Stimulated activated CD4-positive, alpha-beta T cell treated with anti-CD3 and anti-CD28 coated beads, Interleukin-4, amount 100 ng/mL, for 1 hour (primary cell): Measurements from ENCODE around the gene EFCAB9.
"Not testable (repeated sequence)": the region's sequence is repeated elsewhere in the genome, so short reads cannot be mapped to it uniquely, and the experiment has no call there.

Source experiments
- DNase-seq: peaks from one replicate; pipeline ENCODE4 v3.0.0-alpha.2; 2020

Gene EFCAB9

DNA sequence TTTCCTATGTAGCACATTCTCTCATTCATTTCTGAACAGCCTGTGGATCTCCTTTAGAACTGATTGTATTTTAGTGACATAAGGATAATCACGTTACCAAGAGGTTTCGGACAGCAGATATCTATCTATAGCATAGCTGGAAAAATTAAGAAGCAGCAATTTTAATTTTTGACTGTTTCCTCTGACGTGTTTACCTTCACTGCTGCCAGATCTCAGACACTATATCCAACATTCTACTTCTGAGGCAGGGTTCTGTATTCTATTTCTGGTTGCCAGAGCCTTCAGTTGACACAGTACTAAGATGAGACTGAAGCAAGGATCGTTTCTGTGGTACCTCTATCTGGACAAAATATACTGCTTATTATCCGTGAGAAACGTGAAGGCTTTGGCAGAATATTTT lies at the start of gene EFCAB9:
Gene EFCAB9, plus strand, starts transcription at position 301 of the 400 bp plus-strand sequence. Its CDS starts 1 bp downstream, at position 302.
- no peak for DNase-seq

DNA sequence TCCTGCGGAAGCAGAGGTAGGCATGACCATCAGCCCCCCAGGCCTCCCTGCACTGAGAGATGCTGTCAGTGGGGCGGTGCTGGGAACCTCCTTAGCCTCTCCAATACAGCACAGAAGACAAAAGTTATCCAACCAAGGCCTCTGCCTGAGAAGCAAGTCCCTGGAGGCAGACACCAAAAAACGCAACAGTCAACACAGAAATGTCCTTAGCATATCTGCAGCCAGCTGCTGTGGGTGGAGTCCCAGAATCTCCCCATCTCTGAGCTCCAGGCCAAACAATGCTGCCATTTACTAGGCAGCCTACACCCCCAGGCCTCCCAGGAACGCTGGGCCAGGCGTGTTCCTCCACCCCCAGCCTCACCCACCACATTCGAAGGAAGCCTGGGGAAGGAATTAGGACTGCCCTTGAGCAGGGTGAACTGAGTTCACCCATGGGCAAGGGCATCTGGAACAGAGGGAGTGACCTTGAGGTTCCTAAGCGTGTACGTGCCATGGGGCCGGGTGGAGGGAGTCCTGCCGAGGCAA lies 49.6 kb upstream of the EFCAB9 start:
- no peak for DNase-seq

DNA sequence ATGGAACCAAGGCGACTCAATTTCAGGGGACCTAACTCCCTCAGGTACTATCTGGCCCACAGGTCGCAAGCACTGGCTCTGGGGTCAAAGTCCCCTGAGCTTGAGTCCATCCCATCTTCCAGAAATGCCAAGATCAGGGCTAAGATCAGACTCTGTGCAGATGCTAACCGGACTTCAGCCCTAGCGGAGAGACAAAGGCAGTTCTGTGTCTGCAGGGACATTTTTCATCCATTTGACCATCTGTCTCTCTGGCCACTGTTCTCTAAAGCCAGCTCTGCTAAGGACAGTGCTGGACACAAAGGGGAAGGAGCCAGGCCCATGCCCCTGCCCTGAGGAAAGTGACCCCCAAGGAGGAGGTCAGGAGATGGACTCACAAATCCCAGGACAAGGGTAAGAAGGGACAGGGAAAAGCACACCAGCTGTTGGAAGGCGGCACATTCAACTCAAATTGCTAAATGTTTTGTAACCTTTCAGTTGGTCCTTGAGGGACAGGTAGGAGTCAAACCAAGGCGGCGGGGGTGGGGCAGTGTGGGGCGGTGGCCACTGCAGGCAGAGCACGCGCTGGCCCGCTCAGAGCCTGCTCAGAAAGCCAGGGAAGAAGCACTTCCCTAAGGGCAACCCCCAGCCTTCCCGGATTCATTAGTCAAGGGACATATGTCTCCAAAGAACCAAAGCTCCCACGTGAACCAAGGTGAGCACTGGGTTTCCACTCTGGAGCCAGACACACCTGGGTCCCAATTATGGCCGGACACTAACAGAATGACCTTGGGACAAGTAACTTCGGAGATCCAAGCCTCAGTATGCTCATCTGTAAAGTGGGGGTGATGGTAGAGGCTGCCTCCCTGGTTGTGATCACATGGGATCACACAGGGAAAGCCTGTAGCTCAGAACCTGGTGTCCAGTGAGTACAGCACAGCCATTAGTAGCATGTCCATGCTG lies 48.8 kb upstream of the EFCAB9 start:
- DNase-seq, result no peak

DNA sequence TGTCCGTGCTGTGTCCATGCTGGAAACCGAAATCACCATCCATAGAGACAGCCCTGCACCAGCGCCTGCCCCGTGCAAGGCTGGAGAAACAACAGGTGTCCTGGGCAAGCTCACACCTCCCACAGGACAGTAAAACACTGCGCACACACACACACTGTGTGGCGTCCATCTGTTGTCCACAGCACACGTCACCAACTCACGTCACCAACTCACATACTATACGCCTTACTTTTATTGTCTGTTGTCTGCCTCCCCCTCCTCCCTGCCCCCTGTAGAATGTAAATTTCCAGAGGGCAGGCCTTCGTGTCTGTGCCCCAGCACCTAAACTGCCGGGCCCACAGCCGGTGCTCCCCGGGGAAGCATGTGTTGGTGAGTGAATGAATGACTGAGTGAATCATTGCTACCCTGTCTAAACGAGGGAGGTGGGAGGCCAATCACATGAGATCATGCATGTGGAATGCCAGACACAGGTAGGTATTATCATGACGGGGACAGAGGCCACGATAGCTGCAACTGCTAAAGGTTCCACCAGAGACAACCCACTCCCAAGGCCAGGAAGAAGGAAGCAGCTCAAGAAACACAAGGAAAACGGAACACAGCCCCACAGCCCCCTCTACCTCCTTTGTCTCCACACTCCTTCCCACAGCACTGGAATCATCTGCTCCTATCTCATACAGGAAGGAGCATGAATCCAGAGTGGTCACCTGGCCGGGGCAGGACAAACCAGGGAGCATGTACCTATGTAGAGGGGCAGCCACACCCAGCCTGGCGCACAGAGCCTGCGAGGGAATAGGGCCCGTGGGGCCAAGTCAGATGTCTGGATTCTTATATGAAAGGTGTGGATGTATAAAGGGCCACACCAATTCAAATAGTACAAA lies 47.9 kb upstream of the EFCAB9 start:
- DNase-seq, result no peak

DNA sequence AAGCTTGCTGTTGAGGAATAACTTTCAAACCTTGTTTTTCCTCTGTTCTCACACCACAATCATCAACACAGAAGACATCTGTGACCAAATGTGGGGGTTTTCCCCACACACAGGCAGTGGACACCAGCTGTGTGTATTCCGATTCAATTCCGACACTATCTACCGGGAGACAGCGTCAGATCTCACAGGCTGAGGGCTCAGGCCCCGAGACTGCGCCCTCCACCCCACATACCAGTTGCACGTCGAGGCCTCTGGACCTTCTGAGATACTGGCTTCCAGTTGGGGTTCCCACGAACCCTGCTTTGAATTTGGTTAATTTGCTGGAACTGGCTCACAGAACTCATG lies 47.3 kb upstream of the EFCAB9 start:
- no peak for DNase-seq

DNA sequence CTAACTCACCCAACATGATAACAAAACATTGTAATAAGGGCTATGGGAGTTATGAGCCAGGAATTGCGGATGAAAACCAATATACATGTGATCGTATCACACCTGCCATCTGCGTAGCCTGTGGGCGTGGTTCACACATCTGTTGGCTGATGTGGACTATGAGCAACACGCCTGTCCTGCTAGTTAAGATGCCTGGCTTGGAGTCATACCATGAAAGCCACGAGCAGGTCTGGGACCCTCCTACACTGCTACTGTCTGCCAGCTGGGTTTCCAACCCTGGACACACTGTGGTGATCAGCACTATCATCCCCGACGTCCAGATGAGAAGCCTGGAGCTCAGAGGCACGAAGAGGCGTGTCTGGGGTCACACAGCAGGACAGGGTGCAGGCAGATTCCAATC lies 46.1 kb upstream of the EFCAB9 start:
- no peak for DNase-seq

DNA sequence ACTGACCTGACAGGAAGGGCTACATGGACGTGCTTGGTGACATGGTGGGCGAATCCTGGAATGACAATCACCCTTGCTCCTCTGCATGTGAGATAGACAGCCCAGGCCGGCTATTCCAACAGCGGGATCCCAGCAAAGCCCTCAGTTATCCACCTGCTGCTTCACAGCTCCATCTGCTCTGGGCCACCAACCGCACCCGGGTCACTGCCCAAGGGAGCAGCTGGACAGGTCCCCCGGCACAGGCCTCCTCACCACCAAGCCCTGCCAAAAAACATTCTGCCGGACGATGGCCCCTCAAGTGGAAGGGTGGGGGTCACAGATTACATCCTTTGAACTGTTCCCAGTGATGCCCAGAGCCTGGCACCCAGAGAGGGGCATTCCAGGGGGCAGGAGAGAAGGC lies 45.6 kb upstream of the EFCAB9 start:
- no peak for DNase-seq

DNA sequence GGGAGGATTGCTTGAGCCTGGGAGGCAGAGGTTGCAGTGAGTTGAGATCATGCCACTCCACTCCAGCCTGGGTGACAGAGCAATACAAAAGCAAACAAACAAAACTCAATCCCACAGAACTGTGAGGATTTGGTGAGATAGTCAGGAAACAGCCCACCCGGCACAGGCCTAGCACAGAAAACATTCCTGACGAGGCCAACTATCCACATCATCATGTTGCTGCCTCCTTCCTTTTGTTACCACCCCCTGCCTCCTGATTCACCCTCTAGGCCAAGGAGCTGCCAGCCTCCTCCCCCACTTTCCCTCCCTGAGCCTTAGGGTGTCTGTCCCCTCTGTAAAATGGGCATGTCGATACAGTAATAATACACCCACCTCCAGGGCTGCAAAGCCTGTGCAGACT lies 44.9 kb upstream of the EFCAB9 start:
- no peak for DNase-seq

DNA sequence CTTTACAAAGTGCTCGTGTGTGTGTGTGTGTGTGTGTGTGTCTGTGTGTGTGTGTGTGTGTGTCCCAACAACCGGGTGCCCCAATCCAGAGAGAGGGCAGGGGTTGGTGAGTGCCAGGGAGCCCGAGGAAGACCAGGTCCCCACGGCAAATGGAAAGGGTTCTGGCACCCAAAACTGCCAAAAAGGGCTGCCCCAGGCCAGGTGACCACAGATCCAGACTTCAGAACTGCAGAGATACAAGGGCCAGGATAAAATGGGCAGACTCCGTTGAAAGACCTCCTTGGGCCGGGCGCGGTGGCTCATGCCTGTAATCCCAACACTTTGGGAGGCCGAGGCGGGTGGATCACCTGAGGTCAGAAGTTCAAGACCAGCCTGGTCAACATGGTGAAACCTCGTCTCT lies 44.5 kb upstream of the EFCAB9 start:
- DNase-seq, result not testable (repeated sequence)

DNA sequence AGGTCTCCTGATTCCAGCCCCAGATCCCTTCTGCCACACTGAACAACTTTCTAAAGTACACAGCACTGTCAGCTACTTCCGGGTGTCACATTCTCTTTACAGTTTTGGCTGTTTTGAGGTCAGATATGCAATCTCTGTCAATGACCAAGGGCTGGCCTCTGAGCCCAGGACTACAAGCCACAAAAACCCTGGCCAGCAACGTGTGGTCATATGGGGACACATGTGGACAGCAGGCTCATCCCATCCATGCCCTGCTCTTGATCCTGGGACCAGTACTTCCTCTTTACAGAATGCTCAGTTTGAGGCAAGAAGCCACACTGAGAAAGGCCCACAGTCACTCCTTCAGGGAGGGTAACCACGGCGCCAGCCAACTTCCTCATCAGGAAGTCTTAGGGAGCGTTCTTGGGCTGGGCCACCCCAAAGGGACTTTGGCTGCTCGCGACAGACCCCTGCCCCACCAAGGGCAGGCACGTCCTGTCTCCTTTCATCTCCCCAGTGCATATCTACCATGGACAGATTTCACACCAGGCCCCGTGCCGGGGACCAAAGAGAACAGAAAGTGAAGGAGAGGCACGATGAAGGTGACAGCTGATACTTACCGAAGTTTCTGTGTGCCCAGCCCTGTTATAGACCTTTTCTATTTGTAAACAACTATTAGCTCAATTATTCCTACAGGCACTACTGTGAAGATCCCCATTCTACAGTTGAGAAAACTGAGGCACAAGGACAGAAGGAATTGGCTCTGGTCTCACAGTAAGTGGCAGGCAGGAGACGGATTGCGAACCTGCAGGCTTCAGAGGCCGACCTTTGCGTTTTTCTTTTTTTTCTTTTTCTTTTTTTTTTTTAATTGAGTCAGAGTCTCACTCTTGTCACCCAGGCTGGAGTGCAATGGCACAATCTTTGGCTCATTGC lies 43.2 kb upstream of the EFCAB9 start:
- DNase-seq, result no peak

DNA sequence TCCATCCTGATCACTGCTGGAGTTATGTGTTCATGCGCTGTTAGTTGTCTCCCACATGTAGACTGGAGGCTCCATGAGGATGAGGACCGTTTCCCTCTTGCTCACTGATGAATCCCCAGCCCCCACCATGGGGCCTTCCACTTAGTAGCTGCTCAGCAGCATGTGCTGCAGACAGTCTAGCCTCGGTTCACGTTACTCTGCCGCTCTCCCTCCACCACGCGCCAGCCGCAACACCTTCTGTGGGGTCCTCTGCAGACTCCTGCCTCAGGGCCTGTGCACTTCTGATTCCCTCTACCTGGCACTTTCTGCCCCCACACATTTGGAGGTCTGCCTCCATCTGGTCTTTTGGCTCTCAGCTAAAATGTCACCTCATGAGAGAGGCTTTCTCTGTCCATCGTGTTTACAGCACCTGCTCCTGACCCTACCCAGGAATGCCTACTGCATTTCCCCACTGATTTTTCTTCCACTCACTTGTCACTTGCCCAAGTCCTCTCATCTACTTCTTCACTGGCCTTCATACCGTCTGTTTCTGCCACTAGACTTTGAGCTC lies 42.2 kb upstream of the EFCAB9 start:
- DNase-seq, result no peak

DNA sequence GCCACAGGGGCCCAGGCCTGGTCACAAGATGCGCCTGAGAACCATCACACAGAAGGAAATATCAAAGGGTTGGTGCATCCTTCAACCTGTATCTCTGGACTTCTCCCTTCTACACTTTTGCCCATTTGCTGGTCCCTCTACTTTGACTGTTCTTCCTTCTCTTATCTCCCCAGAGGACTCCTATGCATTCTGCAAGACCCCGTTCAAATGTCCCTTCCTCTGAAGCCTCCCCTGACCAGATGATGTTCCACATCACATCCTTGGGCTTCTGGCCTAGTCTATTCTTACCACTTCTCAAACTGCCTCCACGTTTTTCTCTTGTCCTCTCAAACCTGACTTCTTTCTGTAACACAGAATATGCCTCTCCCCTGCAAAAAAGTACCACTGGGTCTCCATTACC lies 40.3 kb upstream of the EFCAB9 start:
- no peak for DNase-seq

DNA sequence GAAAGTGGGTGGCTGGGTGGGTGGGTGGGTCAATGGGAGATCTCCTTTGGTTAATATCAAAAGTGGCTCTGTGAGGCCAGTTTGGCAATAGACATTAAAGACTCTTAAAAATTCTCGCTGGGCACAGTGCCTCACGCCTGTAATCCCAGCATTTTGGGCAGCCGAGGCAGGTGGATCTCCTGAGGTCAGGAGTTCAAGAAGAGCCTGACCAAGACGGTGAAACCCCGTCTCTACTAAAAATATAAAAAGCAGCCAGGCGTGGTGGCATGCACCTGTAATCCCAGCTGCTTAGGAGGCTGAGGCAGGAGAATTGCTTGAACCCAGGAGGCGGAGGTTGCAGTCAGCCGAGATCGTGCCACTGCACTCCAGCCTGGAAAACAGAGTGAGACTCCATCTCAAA lies 38.9 kb upstream of the EFCAB9 start:
- not testable (repeated sequence) for DNase-seq

DNA sequence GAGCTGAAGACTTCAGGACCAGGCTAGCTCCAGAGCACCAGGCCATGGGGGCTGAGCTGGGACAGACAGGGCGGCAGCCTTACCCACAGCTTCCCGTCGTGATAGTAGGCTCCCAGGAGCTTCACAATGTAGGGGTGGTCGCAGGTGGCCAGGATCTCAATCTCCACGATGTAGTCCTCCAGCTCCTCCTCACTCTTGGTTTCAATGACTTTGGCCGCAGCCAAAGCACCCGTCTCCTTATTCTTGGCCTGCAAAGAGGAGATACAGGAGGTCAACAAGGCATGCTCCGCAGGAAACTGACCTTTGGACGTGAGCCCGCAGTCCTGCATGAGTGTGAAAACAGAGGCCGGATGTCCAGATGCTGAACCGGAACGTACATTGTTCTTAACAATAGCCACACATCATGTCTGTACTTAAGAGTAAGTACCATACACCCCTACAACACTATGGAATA lies 37.4 kb upstream of the EFCAB9 start:
- DNase-seq, result no peak

DNA sequence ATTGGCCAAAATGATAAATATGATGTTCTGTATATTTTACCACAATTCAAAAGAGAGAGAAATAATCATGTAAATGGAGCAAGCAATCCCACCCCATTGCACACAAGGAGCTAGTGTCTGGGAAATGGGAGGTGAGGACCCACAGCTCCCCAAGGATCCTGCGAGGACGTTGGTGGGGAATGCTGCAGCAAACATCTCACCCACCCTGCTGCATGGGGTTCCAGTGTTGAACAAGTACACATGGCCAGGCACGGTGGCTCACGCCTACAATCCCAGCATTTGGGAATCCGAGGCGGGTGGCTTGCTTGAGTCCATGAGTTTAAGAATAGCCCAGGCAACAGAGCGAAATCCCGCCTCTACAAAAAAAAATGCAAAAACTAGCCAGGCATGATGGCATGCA lies 35.0 kb upstream of the EFCAB9 start:
- DNase-seq, result no peak

DNA sequence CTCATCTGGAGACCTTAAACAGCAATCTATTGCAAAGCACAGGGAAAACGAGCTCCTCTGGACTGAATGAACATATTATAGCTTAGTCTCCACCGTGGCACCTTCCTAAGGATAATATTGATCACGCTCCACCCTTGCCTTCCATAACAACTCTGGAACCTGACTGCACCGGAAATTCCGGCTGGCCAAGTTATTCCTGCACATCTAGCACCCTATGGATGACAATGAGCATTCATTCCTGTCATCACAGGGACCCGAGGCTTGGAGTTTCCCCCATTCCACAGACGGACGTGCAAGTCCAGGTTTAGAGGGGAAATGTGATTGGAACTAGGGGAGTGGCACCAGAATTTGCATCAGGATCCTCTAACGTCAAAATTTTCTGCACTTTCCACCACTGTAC lies 33.5 kb upstream of the EFCAB9 start:
- DNase-seq, result no peak

DNA sequence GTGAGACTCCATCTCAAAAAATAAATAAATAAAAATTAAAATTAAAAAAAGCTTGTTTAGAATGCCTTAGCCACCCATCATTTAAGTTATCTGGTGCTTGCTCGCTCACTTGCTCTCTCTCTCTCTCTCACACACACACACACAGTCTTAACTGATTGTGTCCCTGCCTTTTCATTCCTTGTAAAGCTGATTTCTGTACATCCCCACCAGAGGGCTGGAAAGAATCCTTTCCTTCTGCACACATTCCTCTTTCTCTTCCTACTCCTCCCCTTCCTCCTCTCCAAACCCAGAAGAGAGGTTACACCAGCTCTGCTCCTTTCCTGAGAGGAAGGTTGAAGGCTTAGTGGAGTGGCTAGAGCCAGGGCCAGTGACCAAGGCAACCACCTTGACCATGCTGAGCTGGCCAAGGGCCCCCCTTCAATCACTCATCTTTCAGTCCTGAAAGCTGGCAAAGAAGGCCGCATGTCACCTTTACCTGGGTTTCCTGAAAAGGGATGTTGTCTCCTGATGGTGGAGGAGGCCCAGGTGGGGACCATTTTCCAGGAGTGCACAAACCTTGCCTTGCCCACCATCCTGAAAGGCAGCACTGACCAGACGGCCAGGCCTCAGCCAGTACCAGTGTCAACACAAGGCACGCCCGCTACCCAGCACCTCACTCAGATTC lies 31.5 kb upstream of the EFCAB9 start:
- DNase-seq, result no peak

DNA sequence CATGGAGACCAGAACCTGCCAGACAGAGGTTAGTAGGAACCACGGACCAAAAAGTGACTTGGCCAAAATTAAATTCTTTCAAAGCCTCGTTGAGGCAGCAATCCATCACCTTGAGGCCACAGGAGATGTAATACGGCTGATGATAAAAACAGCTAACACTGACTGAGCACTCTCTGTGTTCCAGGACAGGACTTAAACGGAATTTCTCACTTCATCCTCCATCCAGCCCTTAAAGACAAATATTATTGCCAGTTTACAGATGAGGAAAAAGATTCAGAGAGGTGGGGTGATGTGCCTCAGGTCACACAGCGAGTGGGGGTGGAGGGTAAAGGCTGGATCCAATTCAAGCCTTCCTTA lies 31.0 kb upstream of the EFCAB9 start:
- DNase-seq, result no peak

DNA sequence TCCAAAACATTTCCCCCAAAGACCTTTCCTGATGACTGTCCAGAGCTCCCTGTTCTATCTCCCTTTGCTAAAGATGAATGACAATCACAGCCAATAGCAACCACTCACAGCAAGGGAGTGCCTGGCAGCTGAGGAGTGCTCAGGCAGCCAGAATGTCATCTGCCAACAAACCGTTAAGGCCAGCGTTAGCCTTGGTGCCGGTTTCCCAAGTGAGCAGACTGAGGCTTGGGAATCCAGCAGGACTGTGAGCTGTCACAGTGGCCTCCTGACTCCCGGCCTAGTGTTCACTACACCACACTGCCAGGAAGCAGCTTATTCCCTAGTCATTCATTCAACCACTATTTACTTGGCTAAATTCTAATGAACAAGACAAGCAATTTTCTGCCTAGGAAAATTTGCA lies 30.6 kb upstream of the EFCAB9 start:
- no peak for DNase-seq

DNA sequence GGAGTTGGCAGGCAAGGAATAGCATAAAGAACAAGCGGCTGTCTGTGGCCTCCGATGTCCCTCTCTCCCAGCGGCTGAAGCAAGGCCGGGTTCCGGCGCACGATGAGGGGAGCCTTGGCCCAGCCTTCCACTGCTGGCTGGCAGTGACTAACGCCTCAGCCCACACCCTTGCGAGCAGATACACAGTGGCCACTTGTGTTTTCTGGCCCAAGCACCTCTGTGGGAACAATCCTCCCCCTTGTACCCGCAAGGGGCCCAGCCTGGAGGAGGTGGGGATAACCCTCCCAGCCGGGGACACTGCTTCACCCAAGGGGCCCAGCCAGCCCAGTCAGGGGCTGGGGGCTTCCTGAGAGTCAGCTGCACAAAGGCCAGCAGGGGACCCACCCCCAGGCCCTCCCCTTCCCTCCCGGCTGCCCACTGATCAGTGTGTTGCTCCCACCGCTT lies 29.2 kb upstream of the EFCAB9 start:
- no peak for DNase-seq

DNA sequence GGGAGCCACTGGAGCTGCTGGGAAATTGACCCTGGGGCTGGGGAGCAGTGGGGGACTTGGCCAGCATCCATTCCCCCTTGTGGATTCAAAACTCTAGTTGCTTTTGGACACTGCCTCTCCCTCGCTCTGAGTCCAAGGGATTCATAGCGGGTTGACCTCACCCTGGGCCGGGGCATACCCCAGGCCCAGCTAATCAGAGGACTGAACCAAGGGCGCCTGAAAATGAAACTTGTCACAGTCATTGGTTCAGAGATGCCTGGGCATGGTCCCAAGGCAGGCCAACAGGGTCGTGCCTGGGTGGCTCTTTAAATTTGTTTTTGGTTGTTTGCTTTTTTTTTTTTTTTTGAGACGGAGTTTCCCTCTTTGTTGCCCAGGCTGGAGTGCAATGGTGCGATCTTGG lies 28.5 kb upstream of the EFCAB9 start:
- DNase-seq, result no peak
